GM08714 (cell line): ENCODE results near the gene TKTL2.

Experiments used
- H3K4me3 ChIP-seq: fragments of 200-500 bp; sonication (Bioruptor generic); 2 replicates; pipeline ENCODE4 v1.5.1; 2014; ENCODE audit warnings: mild to moderate bottlenecking, low read length, inconsistent platforms
- ZNF274 ChIP-seq: IDR thresholded peaks from 2 replicates; pipeline ENCODE4 v1.6.1; 2012; ENCODE audit warnings: mild to moderate bottlenecking, low read depth, low read length

The TKTL2 gene, protein sequence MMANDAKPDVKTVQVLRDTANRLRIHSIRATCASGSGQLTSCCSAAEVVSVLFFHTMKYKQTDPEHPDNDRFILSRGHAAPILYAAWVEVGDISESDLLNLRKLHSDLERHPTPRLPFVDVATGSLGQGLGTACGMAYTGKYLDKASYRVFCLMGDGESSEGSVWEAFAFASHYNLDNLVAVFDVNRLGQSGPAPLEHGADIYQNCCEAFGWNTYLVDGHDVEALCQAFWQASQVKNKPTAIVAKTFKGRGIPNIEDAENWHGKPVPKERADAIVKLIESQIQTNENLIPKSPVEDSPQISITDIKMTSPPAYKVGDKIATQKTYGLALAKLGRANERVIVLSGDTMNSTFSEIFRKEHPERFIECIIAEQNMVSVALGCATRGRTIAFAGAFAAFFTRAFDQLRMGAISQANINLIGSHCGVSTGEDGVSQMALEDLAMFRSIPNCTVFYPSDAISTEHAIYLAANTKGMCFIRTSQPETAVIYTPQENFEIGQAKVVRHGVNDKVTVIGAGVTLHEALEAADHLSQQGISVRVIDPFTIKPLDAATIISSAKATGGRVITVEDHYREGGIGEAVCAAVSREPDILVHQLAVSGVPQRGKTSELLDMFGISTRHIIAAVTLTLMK

DNA sequence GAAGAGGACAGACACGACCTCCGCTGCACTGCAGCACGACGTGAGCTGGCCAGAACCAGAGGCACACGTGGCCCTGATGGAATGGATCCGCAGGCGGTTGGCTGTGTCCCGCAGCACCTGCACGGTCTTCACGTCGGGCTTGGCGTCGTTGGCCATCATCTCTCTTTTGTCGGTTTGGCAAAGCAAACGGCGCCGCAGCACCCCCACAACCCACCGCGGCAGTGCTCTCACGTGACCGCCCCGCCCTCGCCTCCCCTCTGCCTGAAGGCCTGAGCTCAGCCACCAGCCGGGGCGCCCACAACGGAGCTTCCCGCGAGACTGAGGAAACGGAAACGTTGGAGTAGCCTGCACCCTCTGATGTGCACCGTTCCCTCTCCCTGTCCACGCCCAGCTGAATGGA lies at the start of gene TKTL2:
TKTL2 (minus strand) TSS at position 179 of the 400 bp plus-strand sequence; CDS start at position 159, 20 bp downstream.
- H3K4me3 ChIP-seq = no peak within 1 kb of the TSS
- no peak for TF ChIP-seq ZNF274

DNA sequence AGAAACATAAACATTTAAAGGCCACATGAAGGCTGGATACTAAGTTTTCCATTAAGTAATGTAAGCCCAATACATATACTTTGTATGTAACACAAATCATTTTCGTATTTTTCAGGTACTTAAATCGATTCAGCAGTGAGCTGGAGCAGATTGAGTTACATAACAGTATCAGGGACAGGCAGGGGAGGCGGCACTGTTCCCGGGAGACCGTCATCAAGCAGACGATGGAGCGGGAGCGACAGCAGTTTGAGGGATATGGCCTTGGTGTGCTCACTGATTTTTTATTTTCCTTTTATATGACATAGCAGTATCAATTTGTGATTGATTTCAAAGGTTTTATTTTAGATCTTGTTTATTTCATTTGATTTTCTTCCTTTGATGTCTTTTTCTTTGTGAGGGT lies 41.6 kb upstream of the TKTL2 start:
- TF ChIP-seq ZNF274 = no peak
- H3K4me3 ChIP-seq = no peak overlapping the region

DNA sequence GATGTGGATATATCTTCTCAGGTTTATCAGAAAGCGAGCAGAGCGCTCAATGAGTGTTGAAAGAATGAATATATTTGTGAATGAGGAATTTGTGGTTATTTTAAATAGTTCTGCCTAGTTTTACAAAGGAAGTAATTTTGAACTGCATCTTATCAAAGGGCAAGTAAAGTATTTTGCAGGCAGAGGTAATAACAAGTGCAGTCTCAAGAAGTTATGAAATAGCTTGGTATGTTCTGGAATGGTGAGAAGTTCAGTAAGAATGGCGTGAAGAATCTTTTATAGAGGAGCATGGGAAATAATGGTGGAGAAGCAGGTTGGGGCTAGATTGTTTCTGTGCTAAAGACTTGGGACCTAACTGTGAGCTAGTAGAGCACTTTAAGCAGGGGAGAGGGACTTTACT lies 31.8 kb upstream of the TKTL2 start:
- no peak for TF ChIP-seq ZNF274
- H3K4me3 ChIP-seq = no peak overlapping the region

GRCh38 chr4:163500586-163500985 lies 27.0 kb upstream of the TKTL2 start:
- no peak overlapping the region for H3K4me3 ChIP-seq
- no peak for TF ChIP-seq ZNF274

DNA sequence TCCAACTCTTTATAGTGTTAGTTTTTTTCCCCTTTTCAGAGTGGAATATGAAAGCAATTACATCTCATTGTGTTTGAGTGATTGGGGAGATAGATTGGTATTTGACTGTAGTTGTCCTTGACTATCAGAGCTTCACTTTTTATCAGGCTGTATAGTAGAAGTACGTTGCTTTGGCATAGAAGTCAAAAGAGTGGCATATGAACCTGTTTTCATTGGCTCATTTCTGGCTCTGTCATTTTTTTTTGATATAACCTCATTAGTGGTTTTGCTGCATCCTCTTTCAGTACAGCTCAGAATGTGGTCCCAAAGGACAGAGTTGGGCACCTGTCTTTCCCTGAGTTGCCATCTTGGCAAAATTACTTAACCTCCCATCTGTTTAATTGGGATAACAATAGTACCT lies 22.3 kb upstream of the TKTL2 start:
- peak overlapping the region; percentile 67 for H3K4me3 ChIP-seq
- no peak for TF ChIP-seq ZNF274

DNA sequence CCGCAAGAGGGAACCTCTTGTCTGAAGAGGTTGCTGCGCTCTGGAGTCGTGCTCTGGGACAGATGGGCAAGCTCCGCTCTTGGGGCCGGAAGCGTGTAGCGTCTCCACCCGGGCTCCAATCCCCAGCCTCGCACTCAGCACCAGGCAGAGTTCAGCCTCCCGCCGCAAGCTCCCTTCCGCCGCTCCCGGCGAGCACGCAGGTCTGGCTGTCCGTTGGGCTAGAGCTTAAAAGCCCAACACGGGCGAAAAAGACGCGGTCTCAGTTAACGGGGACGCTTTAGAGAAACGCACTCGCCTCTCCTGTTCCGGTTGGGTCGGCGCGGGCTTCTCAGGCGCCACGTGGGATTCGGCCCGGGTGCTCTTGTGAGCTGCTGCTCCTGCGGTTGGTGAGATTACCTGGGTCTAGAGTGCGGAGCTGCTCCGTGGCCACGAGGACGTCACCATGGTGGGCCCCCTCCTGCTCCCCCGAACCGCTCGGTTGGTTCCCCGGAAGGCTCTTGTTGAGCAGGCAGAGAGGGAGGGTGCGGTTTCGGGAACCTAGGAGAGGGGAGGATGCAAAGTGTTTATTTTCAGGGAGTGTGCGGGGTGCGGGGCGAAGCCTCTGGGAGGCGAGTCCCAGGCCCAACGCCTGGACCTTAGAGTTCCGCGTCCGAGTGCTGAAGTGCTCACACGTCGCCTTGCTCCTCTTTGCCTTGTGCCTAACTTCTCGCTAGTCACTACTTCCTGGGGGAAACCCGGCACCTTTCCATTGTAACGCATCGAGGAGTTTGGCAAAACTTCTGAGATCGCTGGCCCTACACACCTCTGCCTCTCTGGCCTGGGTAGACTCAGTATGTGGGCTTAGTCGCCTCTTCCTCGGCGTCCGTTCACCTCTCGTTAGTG lies 21.0 kb upstream of the TKTL2 start, which contains the start of gene TMA16:
TMA16 (plus strand) TSS at position 331 of the 882 bp plus-strand sequence; CDS start at position 443, 112 bp downstream.
- peak within 1 kb of the TSS; percentile 67 for H3K4me3 ChIP-seq
- TF ChIP-seq ZNF274 = no peak

DNA sequence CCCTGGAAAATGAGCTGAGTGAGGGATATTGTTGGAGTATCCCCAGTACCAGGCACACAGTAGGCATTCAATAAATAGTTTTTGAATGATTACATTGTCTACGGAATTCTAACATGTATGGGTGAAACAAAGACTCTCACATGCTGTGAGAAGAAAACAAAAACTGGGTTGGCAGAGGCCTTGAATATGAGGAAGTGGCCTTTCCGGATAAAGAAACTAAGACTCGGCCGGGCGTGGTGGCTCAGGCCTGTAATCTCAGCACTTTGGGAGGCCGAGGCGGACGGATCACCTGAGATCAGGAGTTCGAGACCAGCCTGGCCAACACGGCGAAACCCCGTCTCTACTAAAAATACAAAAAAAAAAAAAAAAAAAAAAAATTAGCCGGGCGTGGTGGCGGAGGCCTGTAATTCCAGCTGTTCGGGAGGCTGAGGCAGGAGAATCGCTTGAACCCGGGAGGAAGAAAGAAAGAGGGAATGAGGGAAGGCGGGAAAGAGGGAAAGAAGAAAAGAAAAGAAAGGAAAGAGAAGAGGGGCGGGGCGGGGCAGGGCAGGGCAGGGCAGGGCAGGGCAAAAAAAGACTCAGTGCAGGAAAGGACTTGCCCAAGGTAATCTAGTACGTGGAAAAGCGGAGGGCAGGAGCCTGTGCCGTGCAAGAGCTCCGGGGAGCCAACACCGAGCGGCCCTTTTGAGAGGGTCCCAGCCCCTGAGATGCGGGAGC lies 20.2 kb upstream of the TKTL2 start:
- no peak for TF ChIP-seq ZNF274
- peak overlapping the region; percentile 67 for H3K4me3 ChIP-seq

GRCh38 chr4:163492951-163493504 lies 19.5 kb upstream of the TKTL2 start:
- TF ChIP-seq ZNF274 = no peak
- H3K4me3 ChIP-seq = peak overlapping the region; percentile 67; the same call in 1 of the 2 replicates

- TF ChIP-seq ZNF274 = no peak
- H3K4me3 ChIP-seq = no peak overlapping the region
Measured at GRCh38 chr4:163489929-163490328, 16.4 kb upstream of the TKTL2 start.

- no peak for TF ChIP-seq ZNF274
Measured at GRCh38 chr4:163486321-163486720, 12.8 kb upstream of the TKTL2 start.

GRCh38 chr4:163485589-163485988 lies 12.0 kb upstream of the TKTL2 start:
- H3K4me3 ChIP-seq = no peak overlapping the region
- TF ChIP-seq ZNF274 = no peak

More at GRCh38 chr4:163486321-163486720, 12.8 kb upstream of the TKTL2 start:
- H3K4me3 ChIP-seq = no peak overlapping the region

- H3K4me3 ChIP-seq = no peak overlapping the region
- no peak for TF ChIP-seq ZNF274
Measured at GRCh38 chr4:163484906-163485305, 11.4 kb upstream of the TKTL2 start.

- no peak for TF ChIP-seq ZNF274
- no peak overlapping the region for H3K4me3 ChIP-seq
Measured at GRCh38 chr4:163482190-163482589, 8.6 kb upstream of the TKTL2 start.
